Ishikawa (cell line): ENCODE results near the gene S1PR2.

Experiments used
- CEBPB ChIP-seq: IDR thresholded peaks from 2 replicates; pipeline ENCODE4 v1.6.1; 2012
- CREB1 ChIP-seq: IDR thresholded peaks from 2 replicates; pipeline ENCODE4 v1.6.1; 2012; ENCODE audit warnings: low read depth
- EGR1 ChIP-seq: IDR thresholded peaks from 2 replicates; pipeline ENCODE4 v1.6.1; 2012
- EP300 ChIP-seq: IDR thresholded peaks from 2 replicates; pipeline ENCODE4 v1.6.1; 2012; ENCODE audit warnings: borderline replicate concordance
- FOXM1 ChIP-seq: IDR thresholded peaks from 2 replicates; pipeline ENCODE4 v1.6.1; 2012; ENCODE audit warnings: low read depth, borderline replicate concordance
- MAX ChIP-seq: IDR thresholded peaks from 2 replicates; pipeline ENCODE4 v1.6.1; 2012
- NFIC ChIP-seq: IDR thresholded peaks from 2 replicates; pipeline ENCODE4 v1.6.1; 2012
- RAD21 ChIP-seq: IDR thresholded peaks from 2 replicates; pipeline ENCODE4 v1.6.1; 2012; ENCODE audit warnings: low read depth
- TAF1 ChIP-seq: IDR thresholded peaks from 2 replicates; pipeline ENCODE4 v1.6.1; 2012; ENCODE audit warnings: low read depth, mild to moderate bottlenecking
- TCF12 ChIP-seq: IDR thresholded peaks from 2 replicates; pipeline ENCODE4 v1.6.1; 2012; ENCODE audit warnings: low read depth
- TEAD4 ChIP-seq: IDR thresholded peaks from 2 replicates; pipeline ENCODE4 v1.6.1; 2012
- YY1 ChIP-seq: IDR thresholded peaks from 2 replicates; pipeline ENCODE4 v1.6.1; 2012; ENCODE audit warnings: low read depth
- ZBTB7A ChIP-seq: IDR thresholded peaks from 2 replicates; pipeline ENCODE4 v1.6.1; 2012; ENCODE audit warnings: low read depth
- TF ChIP-seq, protein P1 (sequence below): IDR thresholded peaks from 2 replicates; pipeline ENCODE4 v1.6.1; 2012
- TF ChIP-seq, protein P2 (sequence below): IDR thresholded peaks from 2 replicates; pipeline ENCODE4 v1.6.1; 2012; ENCODE audit warnings: low read depth, mild to moderate bottlenecking

Gene S1PR2

DNA sequence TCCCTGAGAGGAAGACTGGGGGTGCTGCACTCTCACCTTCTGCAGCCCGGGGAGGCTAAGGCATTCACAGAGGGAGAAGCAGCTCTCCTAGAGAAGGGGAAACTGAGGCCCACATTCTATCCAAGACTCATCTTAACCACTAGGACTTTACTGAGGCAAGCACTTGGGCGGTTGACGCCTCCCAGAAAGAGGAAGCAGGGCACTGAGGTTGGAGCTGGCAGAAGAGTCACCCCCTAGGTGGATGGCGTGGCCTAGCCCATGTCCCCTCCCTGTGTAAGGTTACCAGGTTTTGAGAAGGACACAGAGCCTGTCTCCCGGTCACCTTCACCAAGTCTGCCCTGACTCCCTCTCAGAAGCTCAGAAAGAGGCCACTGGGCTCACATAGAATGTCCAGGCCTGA, 2.7 kb downstream of the S1PR2 start:
- no peak for TF ChIP-seq MAX

- TF ChIP-seq TEAD4 = no peak
- no peak for TF ChIP-seq RAD21
- no peak for TF ChIP-seq MAX
- TF ChIP-seq, protein P1, sequence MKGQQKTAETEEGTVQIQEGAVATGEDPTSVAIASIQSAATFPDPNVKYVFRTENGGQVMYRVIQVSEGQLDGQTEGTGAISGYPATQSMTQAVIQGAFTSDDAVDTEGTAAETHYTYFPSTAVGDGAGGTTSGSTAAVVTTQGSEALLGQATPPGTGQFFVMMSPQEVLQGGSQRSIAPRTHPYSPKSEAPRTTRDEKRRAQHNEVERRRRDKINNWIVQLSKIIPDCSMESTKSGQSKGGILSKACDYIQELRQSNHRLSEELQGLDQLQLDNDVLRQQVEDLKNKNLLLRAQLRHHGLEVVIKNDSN = no peak
- no peak for TF ChIP-seq NFIC
- no peak for TF ChIP-seq EP300
Measured at GRCh38 chr19:10227026-10227971, 3.8 kb downstream of the S1PR2 start.

GRCh38 chr19:10226376-10227025, 4.6 kb downstream of the S1PR2 start:
- TF ChIP-seq, protein P1 = no peak
- TF ChIP-seq TAF1 (no peak), MAX (no peak), RAD21 (no peak), EP300 (no peak), CEBPB (no peak), TEAD4 (no peak), TCF12 (no peak), CREB1 (no peak), EGR1 (no peak), FOXM1 (no peak), ZBTB7A (no peak)
- TF ChIP-seq, protein P2, sequence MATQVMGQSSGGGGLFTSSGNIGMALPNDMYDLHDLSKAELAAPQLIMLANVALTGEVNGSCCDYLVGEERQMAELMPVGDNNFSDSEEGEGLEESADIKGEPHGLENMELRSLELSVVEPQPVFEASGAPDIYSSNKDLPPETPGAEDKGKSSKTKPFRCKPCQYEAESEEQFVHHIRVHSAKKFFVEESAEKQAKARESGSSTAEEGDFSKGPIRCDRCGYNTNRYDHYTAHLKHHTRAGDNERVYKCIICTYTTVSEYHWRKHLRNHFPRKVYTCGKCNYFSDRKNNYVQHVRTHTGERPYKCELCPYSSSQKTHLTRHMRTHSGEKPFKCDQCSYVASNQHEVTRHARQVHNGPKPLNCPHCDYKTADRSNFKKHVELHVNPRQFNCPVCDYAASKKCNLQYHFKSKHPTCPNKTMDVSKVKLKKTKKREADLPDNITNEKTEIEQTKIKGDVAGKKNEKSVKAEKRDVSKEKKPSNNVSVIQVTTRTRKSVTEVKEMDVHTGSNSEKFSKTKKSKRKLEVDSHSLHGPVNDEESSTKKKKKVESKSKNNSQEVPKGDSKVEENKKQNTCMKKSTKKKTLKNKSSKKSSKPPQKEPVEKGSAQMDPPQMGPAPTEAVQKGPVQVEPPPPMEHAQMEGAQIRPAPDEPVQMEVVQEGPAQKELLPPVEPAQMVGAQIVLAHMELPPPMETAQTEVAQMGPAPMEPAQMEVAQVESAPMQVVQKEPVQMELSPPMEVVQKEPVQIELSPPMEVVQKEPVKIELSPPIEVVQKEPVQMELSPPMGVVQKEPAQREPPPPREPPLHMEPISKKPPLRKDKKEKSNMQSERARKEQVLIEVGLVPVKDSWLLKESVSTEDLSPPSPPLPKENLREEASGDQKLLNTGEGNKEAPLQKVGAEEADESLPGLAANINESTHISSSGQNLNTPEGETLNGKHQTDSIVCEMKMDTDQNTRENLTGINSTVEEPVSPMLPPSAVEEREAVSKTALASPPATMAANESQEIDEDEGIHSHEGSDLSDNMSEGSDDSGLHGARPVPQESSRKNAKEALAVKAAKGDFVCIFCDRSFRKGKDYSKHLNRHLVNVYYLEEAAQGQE = no peak

DNA sequence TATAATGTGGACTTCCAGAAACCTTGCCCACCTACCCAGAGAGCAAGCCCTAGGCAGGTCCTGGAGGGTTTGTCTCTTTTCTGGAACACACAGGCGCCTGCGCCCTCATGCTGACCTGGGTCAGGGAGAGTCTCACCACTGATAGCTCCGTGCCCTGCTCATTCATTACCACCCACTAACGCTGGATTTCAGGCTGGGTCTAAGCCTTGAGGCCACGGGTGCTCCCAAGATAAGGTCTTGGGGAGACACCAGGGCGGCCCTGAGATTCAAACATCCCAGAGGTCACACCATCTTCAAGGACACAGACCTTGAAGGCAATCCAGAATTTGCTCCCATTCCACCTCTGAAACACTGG, 5.1 kb downstream of the S1PR2 start:
- TF ChIP-seq FOXM1 (no peak), YY1 (no peak), MAX (no peak), TEAD4 (no peak), EGR1 (no peak), EP300 (no peak), CEBPB (no peak), NFIC (no peak), CREB1 (no peak), TCF12 (no peak), TAF1 (no peak)
- TF ChIP-seq, protein P2 = no peak
- TF ChIP-seq, protein P1 = no peak

DNA sequence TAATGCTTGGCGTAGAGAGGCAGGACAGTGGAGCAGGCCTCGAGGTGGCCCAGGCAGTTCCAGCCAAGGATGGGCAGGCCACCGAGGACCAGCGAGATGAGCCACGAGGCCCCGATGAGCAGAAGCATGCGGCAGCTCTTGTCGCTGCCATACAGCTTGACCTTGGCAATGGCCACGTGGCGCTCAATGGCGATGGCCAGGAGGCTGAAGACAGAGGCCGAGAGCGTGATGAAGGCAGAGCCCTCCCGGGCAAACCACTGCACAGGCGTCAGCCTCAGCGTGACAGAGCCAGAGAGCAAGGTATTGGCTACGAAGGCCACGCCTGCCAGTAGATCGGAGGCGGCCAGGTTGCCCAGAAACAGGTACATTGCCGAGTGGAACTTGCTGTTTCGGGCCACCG, 6.8 kb downstream of the S1PR2 start:
- no peak for TF ChIP-seq TEAD4
- TF ChIP-seq EP300 = no peak
- TF ChIP-seq TAF1 = no peak
- TF ChIP-seq ZBTB7A = no peak
- TF ChIP-seq TCF12 = no peak
- TF ChIP-seq CEBPB = no peak
- TF ChIP-seq, protein P1 = no peak
- TF ChIP-seq RAD21 = no peak
- TF ChIP-seq NFIC = no peak
- no peak for TF ChIP-seq MAX
- no peak for TF ChIP-seq FOXM1
- no peak for TF ChIP-seq EGR1
- TF ChIP-seq CREB1 = no peak
- TF ChIP-seq, protein P2 = no peak
